ENCODE data around the gene HIBADH.

Gene HIBADH

GRCh38 chr7:27478556-27478955 is 184.1 kb downstream of the HIBADH start:
- no peak for DNase-seq

GRCh38 chr7:27478084-27478483 is 184.6 kb downstream of the HIBADH start:
- no peak for DNase-seq

DNA sequence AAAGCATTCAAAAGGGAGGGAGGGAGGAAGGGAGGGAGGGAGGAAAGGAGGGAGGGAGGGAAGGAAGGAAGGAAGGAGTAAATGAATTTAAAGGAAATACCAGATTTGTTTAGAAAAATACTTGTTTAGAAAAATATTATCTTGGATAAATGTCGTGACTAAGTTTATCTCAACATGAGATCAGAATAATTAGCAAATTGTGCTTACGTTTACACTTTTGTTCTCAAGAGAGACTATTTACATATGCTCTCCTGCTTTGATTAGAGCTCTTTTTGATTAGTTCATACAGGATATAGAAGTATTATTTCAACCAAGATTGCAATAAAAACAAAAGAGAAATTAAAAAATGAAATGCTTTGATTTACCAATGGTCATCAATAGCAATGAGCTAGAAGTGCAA is 186.2 kb downstream of the HIBADH start:
- no peak for DNase-seq
